ENCODE measurements around the gene KLF4.

DNA sequence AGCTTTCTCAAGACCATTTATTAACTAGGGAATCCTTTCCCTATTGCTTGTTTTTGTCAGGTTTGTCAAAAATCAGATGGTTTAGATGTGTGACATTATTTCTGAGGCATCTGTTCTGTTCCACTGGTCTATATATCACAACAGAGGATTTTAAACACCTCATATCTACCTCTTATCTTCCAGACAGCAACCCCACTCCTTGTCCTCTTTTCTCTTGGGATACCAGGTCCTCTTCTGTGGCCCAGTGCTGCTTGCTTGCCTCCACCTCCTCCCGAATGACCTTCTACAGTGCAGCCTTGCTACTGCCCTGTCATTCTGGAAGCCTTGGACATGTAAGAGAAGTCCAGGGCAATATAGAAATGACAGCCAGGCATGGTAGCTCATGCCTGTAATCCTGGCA is 30.6 kb upstream of the KLF4 start:
- TF ChIP-seq POLR2A (IDR thresholded peaks at IDR 0.05) (no peak), CTCF (IDR thresholded peaks at IDR 0.05) (no peak)
